COLO829 (cell line): ENCODE results near the gene DDX39A.
"Not testable (repeated sequence)": the region's sequence is repeated elsewhere in the genome, so short reads cannot be mapped to it uniquely, and the experiment has no call there.

ENCODE experiments used
- DNase-seq: peaks from one replicate; pipeline ENCODE4 v3.0.0; 2012; ENCODE audit warnings: low spot score

The DDX39A gene

DNA sequence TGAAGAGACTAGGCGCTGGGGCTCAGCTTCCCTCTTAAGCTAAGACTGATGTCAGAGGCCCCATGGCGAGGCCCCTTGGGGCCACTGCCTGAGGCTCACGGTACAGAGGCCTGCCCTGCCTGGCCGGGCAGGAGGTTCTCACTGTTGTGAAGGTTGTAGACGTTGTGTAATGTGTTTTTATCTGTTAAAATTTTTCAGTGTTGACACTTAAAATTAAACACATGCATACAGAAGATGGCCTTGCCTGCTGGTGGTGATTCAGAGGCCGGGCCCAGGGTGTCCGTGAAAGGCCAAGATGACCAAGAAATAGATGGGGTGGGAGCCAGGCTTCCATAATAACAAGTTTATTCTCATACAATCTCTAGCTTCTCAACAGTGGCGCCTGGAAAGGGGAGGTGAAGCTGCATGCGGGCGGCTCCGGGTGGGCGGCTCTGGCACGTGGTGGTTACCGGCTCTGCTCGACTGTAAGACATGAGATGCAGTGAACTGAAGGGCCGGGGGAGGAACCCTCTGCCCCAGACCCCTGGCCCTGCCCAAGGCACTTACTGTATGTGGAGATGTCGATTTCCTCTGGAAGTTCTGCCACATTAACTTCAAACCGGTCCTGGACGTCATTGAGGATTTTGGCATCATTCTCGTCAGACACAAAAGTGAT is 10.5 kb downstream of the DDX39A start:
- no peak for DNase-seq

DNA sequence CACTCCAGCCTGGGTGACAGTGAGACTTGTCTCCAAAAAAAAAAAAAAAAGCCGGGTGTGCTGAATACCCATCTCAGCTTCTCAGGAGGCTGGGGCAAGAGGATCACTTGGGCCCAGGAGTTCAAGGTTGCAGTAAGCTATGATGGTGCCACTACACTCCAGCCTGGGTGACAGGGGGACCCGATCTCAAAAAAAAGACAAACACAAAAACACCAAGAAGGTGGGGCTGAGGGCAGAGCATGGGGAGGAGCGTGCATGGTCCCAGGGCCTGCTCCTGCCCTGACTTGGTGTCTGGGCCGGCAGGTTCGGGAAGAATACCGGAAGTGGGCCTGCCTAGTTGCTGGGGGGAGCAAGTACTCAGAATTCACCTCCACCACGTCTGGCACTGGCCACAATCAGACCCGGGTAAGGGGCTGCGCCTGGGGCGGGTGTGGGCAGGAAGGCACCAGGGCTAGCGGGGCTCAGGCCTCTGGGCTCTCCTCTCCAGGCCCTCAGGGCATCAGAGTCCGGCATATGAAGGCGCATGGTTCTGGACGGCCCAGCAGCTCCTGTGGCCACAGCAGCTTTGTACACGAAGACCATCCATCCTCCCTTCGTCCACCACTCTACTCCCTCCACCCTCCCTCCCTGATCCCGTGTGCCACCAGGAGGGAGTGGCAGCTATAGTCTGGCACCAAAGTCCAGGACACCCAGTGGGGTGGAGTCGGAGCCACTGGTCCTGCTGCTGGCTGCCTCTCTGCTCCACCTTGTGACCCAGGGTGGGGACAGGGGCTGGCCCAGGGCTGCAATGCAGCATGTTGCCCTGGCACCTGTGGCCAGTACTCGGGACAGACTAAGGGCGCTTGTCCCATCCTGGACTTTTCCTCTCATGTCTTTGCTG is 11.3 kb downstream of the DDX39A start:
- no peak for DNase-seq

GRCh38 chr19:14406645-14407401 is 12.3 kb downstream of the DDX39A start:
- DNase-seq: no peak

DNA sequence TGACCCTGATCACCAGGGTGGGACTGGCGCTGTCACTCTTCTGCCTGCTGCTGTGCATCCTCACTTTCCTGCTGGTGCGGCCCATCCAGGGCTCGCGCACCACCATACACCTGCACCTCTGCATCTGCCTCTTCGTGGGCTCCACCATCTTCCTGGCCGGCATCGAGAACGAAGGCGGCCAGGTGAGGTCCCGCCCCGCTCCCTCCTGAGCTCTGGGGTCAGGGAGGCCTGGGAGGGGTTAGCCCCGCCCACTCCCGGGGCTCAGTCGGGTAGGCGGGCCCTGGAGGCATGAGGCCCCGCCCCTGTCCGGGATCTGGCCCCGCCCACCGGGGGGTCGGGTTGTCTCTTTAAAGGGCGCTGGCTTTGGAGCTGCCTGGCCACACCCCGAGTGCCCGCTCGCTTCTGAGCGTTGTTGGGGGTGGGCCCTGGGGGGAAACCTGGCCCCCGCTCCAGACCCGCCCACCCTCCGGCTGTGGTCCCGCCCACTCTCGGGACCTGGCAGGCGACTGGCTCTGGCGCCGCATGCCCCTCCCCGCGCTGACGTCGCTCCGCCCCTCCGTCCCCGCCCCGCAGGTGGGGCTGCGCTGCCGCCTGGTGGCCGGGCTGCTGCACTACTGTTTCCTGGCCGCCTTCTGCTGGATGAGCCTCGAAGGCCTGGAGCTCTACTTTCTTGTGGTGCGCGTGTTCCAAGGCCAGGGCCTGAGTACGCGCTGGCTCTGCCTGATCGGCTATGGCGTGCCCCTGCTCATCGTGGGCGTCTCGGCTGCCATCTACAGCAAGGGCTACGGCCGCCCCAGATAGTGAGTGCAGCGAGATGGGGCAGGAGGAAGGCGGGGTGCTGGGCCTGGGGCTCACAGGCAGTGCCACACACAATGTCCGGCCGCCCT is 13.1 kb downstream of the DDX39A start:
- peak; percentile 92 for DNase-seq

- no peak for DNase-seq
Observed at GRCh38 chr19:14405380-14405757, 13.8 kb downstream of the DDX39A start.

DNA sequence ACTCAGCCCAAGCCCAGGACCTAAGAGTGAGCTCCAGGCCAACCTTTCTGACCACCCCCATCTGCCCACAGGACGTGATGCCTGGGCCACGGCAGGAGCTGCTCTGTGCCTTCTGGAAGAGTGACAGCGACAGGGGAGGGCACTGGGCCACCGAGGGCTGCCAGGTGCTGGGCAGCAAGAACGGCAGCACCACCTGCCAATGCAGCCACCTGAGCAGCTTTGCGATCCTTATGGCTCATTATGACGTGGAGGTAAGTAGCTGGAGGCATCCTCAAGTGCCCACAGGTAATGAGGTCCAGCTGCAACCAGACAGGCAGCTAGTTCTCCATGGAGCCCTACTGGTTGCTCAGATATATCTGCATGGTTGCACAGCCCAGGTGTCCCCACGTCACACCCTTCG is 14.8 kb downstream of the DDX39A start:
- DNase-seq: no peak

GRCh38 chr19:14403145-14403930 is 15.8 kb downstream of the DDX39A start:
- DNase-seq: not testable (repeated sequence)

DNA sequence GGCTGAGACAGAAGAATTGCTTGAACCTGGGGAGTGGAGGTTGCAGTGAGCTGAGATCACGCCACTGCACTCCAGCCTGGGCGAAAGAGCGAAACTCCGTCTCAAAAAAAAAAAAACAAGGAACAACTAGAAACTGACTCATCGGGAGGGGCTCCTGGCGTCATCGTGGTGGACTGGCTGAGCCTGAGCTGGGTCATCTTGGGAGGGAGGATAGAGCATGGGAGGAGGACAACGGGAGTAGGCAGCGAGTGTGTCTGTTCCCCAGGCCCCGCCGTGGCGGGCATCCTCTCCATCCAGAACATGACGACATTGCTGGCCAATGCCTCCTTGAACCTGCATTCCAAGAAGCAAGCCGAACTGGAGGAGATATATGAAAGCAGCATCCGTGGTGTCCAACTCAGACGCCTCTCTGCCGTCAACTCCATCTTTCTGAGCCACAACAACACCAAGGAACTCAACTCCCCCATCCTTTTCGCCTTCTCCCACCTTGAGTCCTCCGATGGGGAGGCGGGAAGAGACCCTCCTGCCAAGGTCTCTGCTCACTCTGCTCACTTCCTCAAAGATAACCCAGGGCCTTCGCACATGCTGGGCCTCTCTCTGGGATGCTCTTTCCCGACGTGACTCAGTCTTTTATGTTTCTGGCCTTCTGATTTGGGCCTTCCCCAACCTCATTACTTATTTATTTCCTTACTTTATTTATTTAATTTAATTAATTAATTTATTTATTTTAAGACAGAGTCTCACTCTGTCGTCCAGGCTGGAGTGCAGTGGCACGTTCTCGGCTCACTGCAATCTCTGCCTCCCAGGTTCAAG is 16.6 kb downstream of the DDX39A start:
- DNase-seq: no peak

DNA sequence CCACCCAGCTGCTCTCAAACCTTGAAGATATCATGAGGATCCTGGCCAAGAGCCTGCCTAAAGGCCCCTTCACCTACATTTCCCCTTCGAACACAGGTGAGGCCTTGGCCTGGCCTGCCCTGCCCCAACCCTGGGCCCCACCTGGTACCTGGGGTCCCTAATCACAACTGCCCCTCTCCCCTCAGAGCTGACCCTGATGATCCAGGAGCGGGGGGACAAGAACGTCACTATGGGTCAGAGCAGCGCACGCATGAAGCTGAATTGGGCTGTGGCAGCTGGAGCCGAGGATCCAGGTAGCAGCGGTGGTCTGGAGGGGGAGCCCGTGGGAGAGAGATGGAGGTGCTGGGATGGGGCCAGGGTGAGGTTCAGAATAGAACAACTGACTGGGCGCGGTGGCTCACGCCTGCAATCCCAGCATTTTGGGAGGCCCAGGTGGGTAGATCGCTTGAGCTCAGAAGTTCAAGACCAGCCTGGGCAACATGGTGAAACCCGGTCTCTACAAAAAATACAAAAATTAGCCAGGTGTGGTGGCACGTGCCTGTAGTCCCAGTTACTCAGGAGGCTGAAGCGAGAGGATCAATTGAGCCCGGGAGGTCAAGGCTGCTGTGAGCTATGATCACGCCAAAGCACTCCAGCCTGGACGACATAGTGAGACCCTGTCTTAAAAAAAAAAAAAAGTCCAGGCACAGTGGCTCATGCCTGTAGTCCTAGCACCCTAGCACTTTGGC is 17.5 kb downstream of the DDX39A start:
- no peak for DNase-seq

- no peak for DNase-seq
Observed at GRCh38 chr19:14400951-14401431, 18.1 kb downstream of the DDX39A start.

- not testable (repeated sequence) for DNase-seq
Observed at GRCh38 chr19:14397168-14397567, 22.0 kb downstream of the DDX39A start.

DNA sequence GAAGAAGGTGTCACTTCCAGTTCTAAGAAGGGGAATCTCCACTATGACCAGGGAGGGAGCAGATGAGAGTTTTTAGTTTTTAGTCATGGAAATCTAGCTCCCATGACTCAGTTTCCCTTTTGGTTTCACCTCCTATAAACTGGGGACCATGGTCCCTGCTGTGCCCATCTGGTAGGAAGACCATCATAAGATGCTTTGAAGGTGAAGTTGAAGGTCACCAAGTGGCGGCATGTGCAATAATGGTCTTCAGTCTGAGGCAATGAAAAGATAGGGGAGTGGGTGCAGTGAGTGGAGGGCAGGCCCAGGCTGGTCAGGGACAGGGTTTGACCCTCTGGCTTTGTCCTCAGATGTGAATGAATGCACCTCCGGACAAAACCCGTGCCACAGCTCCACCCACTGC is 22.4 kb downstream of the DDX39A start:
- not testable (repeated sequence) for DNase-seq

GRCh38 chr19:14395710-14396336 is 23.3 kb downstream of the DDX39A start:
- DNase-seq: no peak

DNA sequence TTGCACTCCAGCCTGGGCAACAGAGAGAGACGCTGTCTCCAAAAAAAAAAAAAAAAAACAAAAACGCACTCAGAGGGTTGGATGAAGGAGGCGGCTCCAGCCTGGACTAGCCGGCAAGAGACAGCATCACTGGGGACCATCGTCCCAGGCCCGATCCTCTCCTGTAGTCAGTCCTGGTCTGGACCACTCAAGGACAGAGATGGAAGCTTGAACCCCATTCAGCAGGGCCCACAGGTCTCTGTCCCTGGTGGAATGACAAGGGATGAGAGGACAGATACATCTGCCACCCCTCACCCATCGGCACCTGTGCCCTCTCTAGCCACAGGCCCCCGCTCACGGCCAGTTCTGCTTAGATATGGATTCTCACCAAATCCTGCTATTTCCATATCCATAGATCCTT is 23.9 kb downstream of the DDX39A start:
- no peak for DNase-seq

GRCh38 chr19:14394167-14394566 is 25.0 kb downstream of the DDX39A start:
- no peak for DNase-seq

DNA sequence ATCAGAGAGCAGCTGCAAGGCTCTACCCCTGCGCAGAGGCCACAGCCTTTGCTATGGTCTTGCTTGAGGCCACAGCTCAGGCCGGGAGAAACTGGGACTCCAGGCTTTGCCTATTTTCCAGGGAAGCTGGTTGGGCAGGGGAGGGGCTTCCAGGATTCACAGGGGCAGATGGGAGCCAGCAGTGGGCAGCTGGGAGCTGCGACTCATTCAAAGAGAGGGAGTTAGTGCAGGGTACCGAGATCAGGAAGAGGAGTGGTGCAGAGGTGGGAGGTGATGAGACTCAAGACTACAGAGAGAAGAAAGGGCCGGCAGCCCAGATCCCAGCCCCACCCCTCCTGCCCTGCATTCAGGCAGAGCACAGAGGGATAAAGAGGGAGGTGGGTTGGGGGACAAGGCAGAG is 25.8 kb downstream of the DDX39A start:
- DNase-seq: no peak

DNA sequence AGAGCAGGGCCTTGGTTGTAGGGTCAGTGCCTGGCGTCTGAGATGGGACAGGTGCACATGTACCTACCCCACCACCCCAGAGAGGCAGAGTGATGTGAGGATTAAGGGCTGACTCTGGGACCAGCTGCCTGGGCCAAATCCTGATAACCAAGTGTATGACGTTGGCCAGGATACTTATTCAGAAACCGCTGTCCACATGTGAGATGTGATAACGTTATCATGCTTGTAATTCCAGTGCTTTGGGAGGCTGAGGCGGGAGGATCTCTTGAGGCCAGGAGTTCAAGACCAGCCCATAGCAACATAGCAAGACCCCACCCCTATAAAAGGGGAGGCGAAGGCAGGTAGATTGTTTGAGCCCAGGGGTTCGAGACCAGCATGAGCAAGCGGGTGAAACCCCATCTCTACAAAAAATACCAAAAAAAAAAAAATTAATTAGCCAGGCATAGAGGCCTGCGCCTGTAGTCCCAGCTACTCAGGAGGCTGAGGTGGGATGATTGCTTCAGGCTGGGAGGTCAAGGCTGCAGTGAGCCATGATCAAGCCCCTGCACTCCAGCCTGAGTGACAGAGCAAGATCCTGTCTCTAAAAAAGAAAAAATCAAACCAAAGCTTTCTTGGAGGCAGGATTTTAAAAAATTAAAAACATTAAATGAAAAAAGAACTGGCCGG is 27.9 kb downstream of the DDX39A start:
- DNase-seq: no peak

GRCh38 chr19:14390548-14390947 is 28.6 kb downstream of the DDX39A start:
- no peak for DNase-seq
